SK-N-SH treated with all-trans-retinoic acid at 6 μM for 48 hours (cell line): ENCODE data around the gene TRIM60.

Source experiments
- ATAC-seq: fragments of 200-7000 bp; cut with Tn5 transposase; 3 replicates; pipeline ENCODE4 v1.9.1; 2020; ENCODE audit warnings: mild to moderate bottlenecking, moderate library complexity
- ARNTL ChIP-seq: fragments of 450-650 bp; formaldehyde crosslinking; IDR thresholded peaks from 2 replicates; pipeline ENCODE4 v1.5.0; 2020; ENCODE audit warnings: low read depth, mild to moderate bottlenecking, moderate library complexity, borderline replicate concordance
- BACH2 ChIP-seq: fragments of 250-450 bp; sonication (Bioruptor Pico); IDR thresholded peaks from 2 replicates; pipeline ENCODE4 v1.9.0; 2021; ENCODE audit warnings: mild to moderate bottlenecking, borderline replicate concordance
- CREB5 ChIP-seq: fragments of 250-450 bp; sonication (Bioruptor Pico); IDR thresholded peaks from 2 replicates; pipeline ENCODE4 v1.5.1; 2020; ENCODE audit warnings: low read depth, mild to moderate bottlenecking, moderate library complexity
- CSDC2 ChIP-seq: fragments of 250-450 bp; sonication (Bioruptor Pico); IDR thresholded peaks from 2 replicates; pipeline ENCODE4 v1.5.0; 2020; ENCODE audit warnings: mild to moderate bottlenecking, moderate library complexity
- GLIS3 ChIP-seq: fragments of 250-450 bp; sonication (Bioruptor Pico); IDR thresholded peaks from 2 replicates; pipeline ENCODE4 v1.5.0; 2020; ENCODE audit warnings: mild to moderate bottlenecking, moderate library complexity
- ISL1 ChIP-seq: fragments of 250-450 bp; sonication (Bioruptor Pico); IDR thresholded peaks from 2 replicates; pipeline ENCODE4 v2.1.2; 2022; ENCODE audit warnings: mild to moderate bottlenecking, moderate library complexity
- OSR1 ChIP-seq: fragments of 250-450 bp; sonication (Bioruptor Pico); IDR thresholded peaks from 2 replicates; pipeline ENCODE4 v1.8.0; 2022; ENCODE audit warnings: moderate library complexity, mild to moderate bottlenecking, inconsistent platforms
- PATZ1 ChIP-seq: fragments of 250-450 bp; sonication (Bioruptor Pico); IDR thresholded peaks from 2 replicates; pipeline ENCODE4 v1.8.0; 2020; ENCODE audit warnings: mild to moderate bottlenecking, moderate library complexity, borderline replicate concordance
- POU6F1 ChIP-seq: fragments of 250-450 bp; sonication (Bioruptor Pico); IDR thresholded peaks from 2 replicates; pipeline ENCODE4 v1.8.0; 2021; ENCODE audit warnings: low read depth, mild to moderate bottlenecking, moderate library complexity, borderline replicate concordance
- PPARA ChIP-seq: fragments of 250-450 bp; sonication (Bioruptor Pico); IDR thresholded peaks from 2 replicates; pipeline ENCODE4 v1.5.0; 2020; ENCODE audit warnings: mild to moderate bottlenecking, borderline replicate concordance
- RARB ChIP-seq: fragments of 250-450 bp; sonication (Bioruptor Pico); IDR thresholded peaks from 2 replicates; pipeline ENCODE4 v1.8.0; 2021; ENCODE audit warnings: mild to moderate bottlenecking, moderate library complexity
- SNAI2 ChIP-seq: fragments of 250-450 bp; sonication (Bioruptor Pico); IDR thresholded peaks from 2 replicates; pipeline ENCODE4 v1.5.0; 2020; ENCODE audit warnings: mild to moderate bottlenecking, moderate library complexity
- TCF4 ChIP-seq: fragments of 250-450 bp; sonication (Bioruptor Pico); IDR thresholded peaks from 2 replicates; pipeline ENCODE4 v1.8.0; 2021; ENCODE audit warnings: mild to moderate bottlenecking, moderate library complexity, borderline replicate concordance
- TOX ChIP-seq: fragments of 250-450 bp; sonication (Bioruptor Pico); IDR thresholded peaks from 2 replicates; pipeline ENCODE4 v1.8.0; 2021; ENCODE audit warnings: mild to moderate bottlenecking, moderate library complexity, borderline replicate concordance
- TSHZ2 ChIP-seq: fragments of 250-450 bp; sonication (Bioruptor Pico); IDR thresholded peaks from 2 replicates; pipeline ENCODE4 v1.5.0; 2020; ENCODE audit warnings: mild to moderate bottlenecking, moderate library complexity
- ZC3H10 ChIP-seq: fragments of 250-450 bp; sonication (Bioruptor Pico); IDR thresholded peaks from 2 replicates; pipeline ENCODE4 v1.5.1; 2021; ENCODE audit warnings: mild to moderate bottlenecking, moderate library complexity
- ZFP30 ChIP-seq: fragments of 450-650 bp; formaldehyde crosslinking; IDR thresholded peaks from 2 replicates; pipeline ENCODE4 v1.5.0; 2022; ENCODE audit warnings: mild to moderate bottlenecking, moderate library complexity
- ZNF70 ChIP-seq: fragments of 450-650 bp; formaldehyde crosslinking; IDR thresholded peaks from 2 replicates; pipeline ENCODE4 v1.5.0; 2020; ENCODE audit warnings: mild to moderate bottlenecking, moderate library complexity

Gene TRIM60

GRCh38 chr4:165006886-165007285 lies 24.9 kb upstream of the TRIM60 start:
- TF ChIP-seq PPARA, result no peak
- TF ChIP-seq ARNTL (CRISPR knock-in tag), result no peak
- TF ChIP-seq CSDC2 (CRISPR knock-in tag), result no peak
- no peak for TF ChIP-seq POU6F1
- no peak for TF ChIP-seq SNAI2 (CRISPR knock-in tag)
- TF ChIP-seq CREB5 (CRISPR knock-in tag), result no peak
- TF ChIP-seq TCF4 (CRISPR knock-in tag), result no peak
- no peak for TF ChIP-seq PATZ1
- TF ChIP-seq ZFP30 (CRISPR knock-in tag), result no peak
- TF ChIP-seq TOX (CRISPR knock-in tag), result no peak
- TF ChIP-seq BACH2 (CRISPR knock-in tag), result no peak
- TF ChIP-seq ZNF70 (CRISPR knock-in tag), result no peak
- no peak for TF ChIP-seq TSHZ2 (CRISPR knock-in tag)
- no peak for ATAC-seq

GRCh38 chr4:165009493-165010227 lies 22.1 kb upstream of the TRIM60 start:
- ATAC-seq, result no peak
- TF ChIP-seq PPARA (no peak), PATZ1 (no peak), POU6F1 (no peak), RARB (no peak), GLIS3 (CRISPR knock-in tag) (no peak), ARNTL (CRISPR knock-in tag) (no peak), ZC3H10 (no peak), ZNF70 (CRISPR knock-in tag) (no peak), BACH2 (CRISPR knock-in tag) (no peak), ISL1 (CRISPR knock-in tag) (no peak), SNAI2 (CRISPR knock-in tag) (no peak), ZFP30 (CRISPR knock-in tag) (no peak), OSR1 (CRISPR knock-in tag) (no peak), TSHZ2 (CRISPR knock-in tag) (no peak), CREB5 (CRISPR knock-in tag) (no peak)
